ENCODE measurements around the gene OSBPL9. TPM values are rescaled to one million over a fixed set of nuclear protein-coding genes. Genes with fewer than 3 reads are reported as not detected.
"Not testable (repeated sequence)": the region's sequence is repeated elsewhere in the genome, so short reads cannot be mapped to it uniquely, and the experiment has no call there.

The OSBPL9 gene
- total RNA-seq, 1 donor from 2014 or later = 149 TPM

- H2AFZ ChIP-seq (replicated peaks) = no peak overlapping the region
- H3K27ac ChIP-seq = no peak overlapping the region
These were observed 27.1 kb downstream of the OSBPL9 start for GRCh38 chr1:51644020-51644419.

GRCh38 chr1:51644533-51645197, 27.8 kb downstream of the OSBPL9 start:
- Histone ChIP-seq H3K4me2 (no peak overlapping the region), H3K27ac (no peak overlapping the region), H3F3A (ENCODE audit: low read depth) (no peaks in the 10 kb centered on the region), H3K27me3 (no peaks in the 10 kb centered on the region), H3K36me3 (no peaks in the 10 kb centered on the region), H3K9ac (no peak overlapping the region), H3K4me3 (no peak overlapping the region), H3K9me3 (ENCODE audit: low read depth) (no peaks in the 10 kb centered on the region), H3K79me2 (ENCODE audit: low read depth) (peaks cover 34% of the 10 kb centered on the region), H4K20me1 (ENCODE audit: low read depth) (peaks cover 3% of the 10 kb centered on the region), H3K4me1 (peaks cover 38% of the 10 kb centered on the region), H2AFZ (replicated peaks) (no peak overlapping the region)
- no peak for DNase-seq (ENCODE audit: low spot score)
- Mint-ChIP-seq H3K27ac (no peak overlapping the region), H3K4me1 (peaks cover 22% of the 10 kb centered on the region), H3K27me3 (ENCODE audit: insufficient read depth, low read depth) (no peaks in the 10 kb centered on the region), H3K9me3 (peaks cover 2% of the 10 kb centered on the region), H3K4me3 (no peak overlapping the region), H3K36me3 (peaks cover 2% of the 10 kb centered on the region)
- TF ChIP-seq EZH2phosphoT487 (IDR thresholded peaks at IDR 0.05) (no peak), CTCF (IDR thresholded peaks at IDR 0.05) (no peak), EZH2 (IDR thresholded peaks at IDR 0.05) (no peak)

More at GRCh38 chr1:51644020-51644419, 27.1 kb downstream of the OSBPL9 start:
- Histone ChIP-seq H4K20me1 (ENCODE audit: low read depth) (peaks cover 3% of the 10 kb centered on the region), H3K4me3 (no peak overlapping the region), H3K4me1 (peaks cover 36% of the 10 kb centered on the region), H3K79me2 (ENCODE audit: low read depth) (peaks cover 34% of the 10 kb centered on the region), H3K9me3 (ENCODE audit: low read depth) (no peaks in the 10 kb centered on the region), H3F3A (ENCODE audit: low read depth) (no peaks in the 10 kb centered on the region), H3K9ac (no peak overlapping the region), H3K27me3 (no peaks in the 10 kb centered on the region), H3K36me3 (no peaks in the 10 kb centered on the region), H3K4me2 (no peak overlapping the region)
- H3K4me1 Mint-ChIP-seq = peaks cover 19% of the 10 kb centered on the region
- H3K27ac Mint-ChIP-seq = no peak overlapping the region
- DNase-seq (ENCODE audit: low spot score) = no peak
- H3K36me3 Mint-ChIP-seq = peaks cover 2% of the 10 kb centered on the region
- H3K9me3 Mint-ChIP-seq = peaks cover 2% of the 10 kb centered on the region
- H3K4me3 Mint-ChIP-seq = no peak overlapping the region
- no peaks in the 10 kb centered on the region for H3K27me3 Mint-ChIP-seq (ENCODE audit: insufficient read depth, low read depth)
- no peak for TF ChIP-seq EZH2phosphoT487 (IDR thresholded peaks at IDR 0.05)
- no peak for TF ChIP-seq CTCF (IDR thresholded peaks at IDR 0.05)
- no peak for TF ChIP-seq EZH2 (IDR thresholded peaks at IDR 0.05)

- not testable (repeated sequence) for H4K20me1 ChIP-seq (ENCODE audit: low read depth); H3K36me3 Mint-ChIP-seq; H3K4me3 Mint-ChIP-seq; H3K27me3 Mint-ChIP-seq (ENCODE audit: insufficient read depth, low read depth); H3K4me2 ChIP-seq; H3K36me3 ChIP-seq; H2AFZ ChIP-seq (replicated peaks); H3F3A ChIP-seq (ENCODE audit: low read depth); H3K27ac Mint-ChIP-seq; H3K27ac ChIP-seq; H3K9me3 ChIP-seq (ENCODE audit: low read depth); H3K4me3 ChIP-seq; H3K9me3 Mint-ChIP-seq; H3K9ac ChIP-seq; DNase-seq (ENCODE audit: low spot score); H3K27me3 ChIP-seq
- H3K4me1 ChIP-seq = peaks cover 30% of the 10 kb centered on the region
- peaks cover 31% of the 10 kb centered on the region for H3K79me2 ChIP-seq (ENCODE audit: low read depth)
- peaks cover 17% of the 10 kb centered on the region for H3K4me1 Mint-ChIP-seq
These were observed 29.7 kb downstream of the OSBPL9 start for GRCh38 chr1:51646592-51646991.
